ENCODE measurements around the gene HPCAL1.

GRCh38 chr2:10476723-10477442 is 174.2 kb downstream of the HPCAL1 start:
- TF ChIP-seq CTCF (IDR thresholded peaks at IDR 0.05) = no peak
- TF ChIP-seq EZH2 (IDR thresholded peaks at IDR 0.05) = no peak

Measured in neural progenitor cell (in vitro differentiated cells).